NCI-H524 treated with DMSO at 0.1 percent for 48 hours (cell line): Measurements from ENCODE around the gene ANKS1B.
A peak's percentile ranks its signal among the peaks of the same experiment; 100 is the strongest.
"Not testable (repeated sequence)": the region's sequence is repeated elsewhere in the genome, so short reads cannot be mapped to it uniquely, and the experiment has no call there.

Experiments used
- DNase-seq: peaks from one replicate; lab custom pipeline; 2025; lab: John Stamatoyannopoulos, UW

The ANKS1B gene

GRCh38 chr12:99596762-99597161, 388.0 kb downstream of the ANKS1B start:
- DNase-seq: no peak

GRCh38 chr12:99577125-99577524, 407.6 kb downstream of the ANKS1B start:
- not testable (repeated sequence) for DNase-seq

- no peak for DNase-seq
Observed at GRCh38 chr12:99573980-99574379, 410.8 kb downstream of the ANKS1B start.

- no peak for DNase-seq
Observed at GRCh38 chr12:99567072-99567471, 417.7 kb downstream of the ANKS1B start.

- no peak for DNase-seq
Observed at GRCh38 chr12:99558109-99558508, 426.6 kb downstream of the ANKS1B start.

- peak; percentile 79 for DNase-seq
Observed at GRCh38 chr12:99553461-99553860, 431.3 kb downstream of the ANKS1B start.

GRCh38 chr12:99552022-99552421, 432.7 kb downstream of the ANKS1B start:
- DNase-seq: no peak

- no peak for DNase-seq
Observed at GRCh38 chr12:99549651-99550050, 435.1 kb downstream of the ANKS1B start.

GRCh38 chr12:99549196-99549595, 435.5 kb downstream of the ANKS1B start:
- DNase-seq: no peak

- DNase-seq: no peak
Observed at GRCh38 chr12:99544457-99544856, 440.3 kb downstream of the ANKS1B start.

GRCh38 chr12:99529966-99530365, 454.8 kb downstream of the ANKS1B start:
- no peak for DNase-seq

- DNase-seq: no peak
Observed at GRCh38 chr12:99528478-99528877, 456.3 kb downstream of the ANKS1B start.

GRCh38 chr12:99523853-99524252, 460.9 kb downstream of the ANKS1B start:
- no peak for DNase-seq

GRCh38 chr12:99522456-99522855, 462.3 kb downstream of the ANKS1B start:
- DNase-seq: no peak

GRCh38 chr12:99521664-99522063, 463.1 kb downstream of the ANKS1B start:
- no peak for DNase-seq

- DNase-seq: no peak
Observed at GRCh38 chr12:99513066-99513465, 471.7 kb downstream of the ANKS1B start.

- DNase-seq: no peak
Observed at GRCh38 chr12:99505805-99506204, 478.9 kb downstream of the ANKS1B start.

GRCh38 chr12:99498756-99499155, 486.0 kb downstream of the ANKS1B start:
- no peak for DNase-seq

GRCh38 chr12:99495799-99496198, 488.9 kb downstream of the ANKS1B start:
- DNase-seq: no peak

- DNase-seq: no peak
Observed at GRCh38 chr12:99493197-99493596, 491.5 kb downstream of the ANKS1B start.

- DNase-seq: no peak
Observed at GRCh38 chr12:99486277-99486676, 498.5 kb downstream of the ANKS1B start.

- DNase-seq: no peak
Observed at GRCh38 chr12:99479149-99479548, 505.6 kb downstream of the ANKS1B start.

GRCh38 chr12:99476956-99477355, 507.8 kb downstream of the ANKS1B start:
- DNase-seq: peak; percentile 8

GRCh38 chr12:99455350-99456035, 529.2 kb downstream of the ANKS1B start:
- DNase-seq: no peak
